Activated naive CD8-positive, alpha-beta T cell treated with anti-CD3 and anti-CD28 coated beads, Interleukin-2, amount 50 U/mL, for 16 hours (primary cell): ENCODE results near the gene PMPCB.
"Not testable (repeated sequence)": the region's sequence is repeated elsewhere in the genome, so short reads cannot be mapped to it uniquely, and the experiment has no call there.

Experiments
- DNase-seq: peaks from one replicate; pipeline ENCODE4 v3.0.0-alpha.2; 2020; ENCODE audit warnings: low read depth, low spot score

Gene PMPCB

DNA sequence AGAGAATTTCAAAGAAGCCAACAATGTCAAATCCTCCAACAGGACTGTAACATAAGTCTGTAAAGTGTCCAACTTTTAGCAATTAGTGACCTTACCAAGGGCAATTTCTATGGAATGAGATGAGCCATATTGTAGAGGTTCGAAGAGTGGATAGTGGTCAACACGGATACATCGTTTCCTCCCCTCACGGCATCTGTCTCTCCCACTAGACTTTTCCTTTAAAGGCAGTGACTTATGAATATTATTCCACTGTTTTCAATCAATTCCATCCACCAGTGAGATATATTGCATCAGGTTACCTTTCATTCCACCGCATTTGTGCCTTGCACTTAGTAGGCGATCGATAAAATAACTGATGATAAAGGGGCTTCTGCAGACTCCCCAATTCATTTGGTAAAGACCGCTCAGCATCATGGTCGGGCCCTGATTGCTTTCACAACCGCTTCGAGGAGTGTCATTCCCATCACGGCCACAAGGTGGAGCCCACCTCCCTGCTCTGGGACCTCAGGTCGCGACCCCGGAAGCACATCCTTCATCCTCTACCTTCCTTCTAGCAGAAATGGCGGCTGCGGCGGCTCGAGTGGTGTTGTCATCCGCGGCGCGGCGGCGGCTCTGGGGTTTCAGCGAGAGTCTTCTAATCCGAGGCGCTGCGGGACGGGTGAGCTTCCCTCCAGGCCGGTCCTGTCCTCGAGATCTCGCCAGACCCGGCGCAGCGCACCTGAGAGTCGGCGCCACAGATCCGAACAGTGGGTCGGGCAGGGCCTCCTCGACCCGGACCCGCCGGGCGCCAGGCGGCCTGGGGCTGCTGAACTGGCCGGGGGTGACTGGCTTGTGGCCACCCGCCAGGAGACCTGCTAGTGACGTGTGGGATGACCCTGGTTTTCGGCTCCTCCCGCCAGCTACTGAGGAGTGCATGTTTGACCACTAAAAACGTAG lies at the start of gene PMPCB:
PMPCB (plus strand) TSS at position 535 of the 936 bp plus-strand sequence; CDS start at position 560, 25 bp downstream.
- DNase-seq, result peak; percentile 93

GRCh38 chr7:103253699-103254506 lies 43.3 kb upstream of the PMPCB start:
- DNase-seq, result not testable (repeated sequence)

DNA sequence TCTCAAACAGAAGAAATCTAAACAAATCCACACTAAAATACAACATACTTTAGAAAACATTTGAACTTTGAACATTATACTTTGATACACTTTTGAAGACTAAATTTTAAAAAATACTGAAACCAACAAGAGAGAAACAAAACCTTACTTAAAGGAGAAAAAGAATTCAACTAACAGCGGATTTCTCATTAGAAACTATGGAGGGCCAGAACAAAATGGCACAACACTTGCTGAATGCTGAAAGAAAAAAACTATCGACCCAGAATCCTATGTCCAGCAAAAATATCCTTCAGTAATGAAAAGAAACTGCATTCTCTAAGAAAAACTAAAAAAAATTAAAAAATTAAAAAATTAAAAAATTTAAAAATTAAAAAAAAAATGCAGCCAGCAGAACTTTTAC lies 33.2 kb upstream of the PMPCB start:
- not testable (repeated sequence) for DNase-seq

- DNase-seq, result not testable (repeated sequence)
These were observed 31.0 kb upstream of the PMPCB start for GRCh38 chr7:103266229-103266628.

DNA sequence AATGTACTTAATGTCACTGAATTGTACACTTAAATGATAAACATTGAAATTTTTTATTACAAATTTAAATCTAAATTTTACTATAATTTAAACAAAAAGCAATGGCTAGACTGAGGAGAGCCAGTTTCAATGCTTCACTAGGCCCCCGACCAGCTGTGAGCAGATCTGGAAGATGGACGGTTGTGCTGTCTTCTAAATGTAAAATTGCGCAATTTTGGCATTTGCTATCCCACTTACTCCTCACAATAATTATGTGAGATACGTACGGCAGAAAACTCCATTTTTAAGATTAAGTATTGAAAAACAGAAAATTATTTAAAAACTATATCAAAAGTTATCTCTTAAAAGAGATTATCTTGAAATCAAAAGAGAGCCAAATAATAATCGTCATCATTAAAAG lies 23.9 kb upstream of the PMPCB start:
- DNase-seq, result not testable (repeated sequence)

GRCh38 chr7:103274867-103275266 lies 22.4 kb upstream of the PMPCB start:
- DNase-seq, result not testable (repeated sequence)

GRCh38 chr7:103278195-103278594 lies 19.0 kb upstream of the PMPCB start:
- not testable (repeated sequence) for DNase-seq

GRCh38 chr7:103279636-103279962 lies 17.6 kb upstream of the PMPCB start:
- DNase-seq, result not testable (repeated sequence)

DNA sequence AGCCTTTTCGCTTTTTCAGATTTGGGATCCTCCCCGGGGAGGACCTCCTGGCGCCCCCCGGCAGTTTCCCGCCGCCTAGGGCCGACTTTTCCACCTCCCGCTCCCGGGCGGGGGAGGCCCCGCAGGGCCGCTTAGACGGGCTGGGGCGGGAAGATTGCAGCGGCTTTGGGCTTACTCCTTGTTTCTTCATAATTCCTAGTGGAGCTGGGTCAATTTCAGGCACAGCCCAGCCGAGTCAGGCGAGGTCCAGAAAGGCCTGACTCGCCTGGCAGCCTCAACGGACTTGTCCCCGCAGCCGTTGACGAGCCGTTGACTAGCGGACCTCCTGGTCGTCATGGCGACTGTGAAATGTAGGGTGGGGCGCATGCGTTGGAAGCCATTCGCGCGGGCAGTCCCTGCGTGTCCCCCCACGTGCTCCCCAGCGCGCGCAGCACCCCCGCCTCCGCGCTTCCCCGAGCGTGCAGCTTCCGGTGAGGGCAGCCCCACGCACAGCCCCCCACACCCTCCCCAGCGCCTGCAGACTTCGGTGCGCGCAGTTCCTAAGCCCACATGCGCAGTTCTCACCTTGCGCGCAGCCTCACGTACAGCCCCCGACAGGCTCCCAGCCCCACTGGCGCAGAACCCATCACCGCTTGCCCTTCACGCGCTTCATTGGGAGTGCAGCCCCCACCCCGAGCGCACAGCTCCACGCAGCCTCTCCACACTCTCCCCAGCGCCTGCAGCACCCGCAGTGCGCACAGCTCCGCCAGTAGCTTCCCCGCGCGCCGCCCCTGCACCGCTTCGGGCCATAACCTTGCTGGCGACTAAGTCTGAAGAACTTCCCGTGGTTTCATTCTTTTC lies 17.1 kb upstream of the PMPCB start:
- peak; percentile 83 for DNase-seq

GRCh38 chr7:103280803-103281155 lies 16.5 kb upstream of the PMPCB start:
- not testable (repeated sequence) for DNase-seq

DNA sequence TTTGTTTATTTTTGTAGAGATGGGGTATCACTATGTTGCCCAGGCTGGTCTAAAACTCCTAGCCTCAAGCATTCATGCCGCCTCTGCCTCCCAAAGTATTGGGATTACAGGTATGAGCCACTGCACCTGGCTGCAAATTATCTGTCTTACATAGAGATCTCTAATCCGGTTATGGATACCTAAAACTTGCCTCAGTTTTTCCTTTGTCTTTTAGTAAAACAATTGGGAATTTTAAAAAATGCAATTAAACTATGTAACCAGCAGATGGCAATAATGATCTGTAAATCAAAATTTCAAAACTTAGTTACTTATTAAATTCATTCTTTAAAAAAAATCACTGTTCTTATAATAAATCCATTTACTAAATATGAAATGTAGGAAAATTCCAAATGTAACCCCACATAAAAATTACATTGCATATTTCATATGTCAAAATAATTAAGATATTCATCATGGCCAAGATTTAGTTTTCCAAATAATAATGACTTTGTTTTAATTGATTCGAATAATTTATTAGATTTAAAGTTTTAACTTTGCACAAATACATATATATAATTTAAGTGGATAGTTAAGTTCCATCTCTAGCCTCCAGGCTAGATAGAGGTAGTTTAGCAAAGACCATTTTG lies 14.3 kb upstream of the PMPCB start:
- DNase-seq, result not testable (repeated sequence)

DNA sequence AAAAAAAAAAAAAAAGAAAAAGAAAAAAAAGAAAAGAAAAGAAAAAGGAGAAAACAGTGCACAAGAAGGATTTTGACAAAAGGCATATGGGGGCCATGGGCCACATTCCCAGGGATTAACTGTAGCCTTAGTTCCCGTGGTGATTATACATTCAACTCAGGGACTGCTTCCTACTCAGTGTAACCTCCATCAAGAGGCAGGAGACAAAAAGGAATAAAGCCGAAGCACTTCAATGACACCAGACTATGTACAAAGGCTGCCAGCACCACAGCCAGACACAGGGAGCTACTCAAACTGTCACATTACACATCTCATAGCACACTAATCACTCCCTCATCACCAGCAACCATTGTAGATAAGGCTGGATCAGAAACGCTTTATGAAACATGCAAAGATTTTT lies 5.1 kb upstream of the PMPCB start:
- no peak for DNase-seq

GRCh38 chr7:103293526-103293925 lies 3.7 kb upstream of the PMPCB start:
- DNase-seq, result no peak

DNA sequence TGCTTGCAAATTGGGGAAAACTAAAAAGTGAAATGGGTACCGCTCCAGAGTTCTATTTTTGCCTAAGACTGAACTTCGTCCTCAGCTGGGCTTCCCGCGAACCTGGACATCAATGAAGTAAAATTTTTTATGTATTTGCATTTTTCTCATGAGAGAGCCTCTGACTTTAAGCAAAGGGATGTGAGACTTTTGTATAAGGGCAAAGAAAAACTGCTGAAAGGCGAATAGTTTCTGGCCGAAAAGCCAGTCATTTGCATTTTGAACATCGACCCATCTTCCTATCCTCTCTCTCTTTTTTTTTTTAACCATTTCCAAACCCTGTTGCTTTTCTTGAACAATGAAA lies 573 bp downstream of the PMPCB start:
- no peak for DNase-seq

GRCh38 chr7:103299660-103300059 lies 2.4 kb downstream of the PMPCB start:
- DNase-seq, result no peak

DNA sequence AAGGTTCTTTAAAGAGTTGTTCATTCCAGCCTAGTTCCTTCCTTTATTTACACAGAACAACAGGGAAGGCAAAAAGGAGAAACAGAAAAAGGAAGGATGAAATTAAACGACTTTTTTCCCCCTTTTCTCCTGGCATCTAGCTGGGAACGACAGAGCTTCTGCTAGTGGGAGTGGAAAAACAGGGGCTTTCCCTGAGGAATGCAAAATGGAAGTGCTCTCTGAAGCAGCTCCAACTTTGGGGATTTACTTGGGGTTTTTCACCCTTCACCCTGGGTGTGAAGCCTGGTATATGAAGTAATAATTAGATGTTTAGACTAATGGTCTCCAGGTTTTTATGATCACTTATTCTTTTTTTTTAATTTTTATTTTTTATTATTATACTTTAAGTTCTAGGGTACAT lies 4.2 kb downstream of the PMPCB start:
- no peak for DNase-seq

DNA sequence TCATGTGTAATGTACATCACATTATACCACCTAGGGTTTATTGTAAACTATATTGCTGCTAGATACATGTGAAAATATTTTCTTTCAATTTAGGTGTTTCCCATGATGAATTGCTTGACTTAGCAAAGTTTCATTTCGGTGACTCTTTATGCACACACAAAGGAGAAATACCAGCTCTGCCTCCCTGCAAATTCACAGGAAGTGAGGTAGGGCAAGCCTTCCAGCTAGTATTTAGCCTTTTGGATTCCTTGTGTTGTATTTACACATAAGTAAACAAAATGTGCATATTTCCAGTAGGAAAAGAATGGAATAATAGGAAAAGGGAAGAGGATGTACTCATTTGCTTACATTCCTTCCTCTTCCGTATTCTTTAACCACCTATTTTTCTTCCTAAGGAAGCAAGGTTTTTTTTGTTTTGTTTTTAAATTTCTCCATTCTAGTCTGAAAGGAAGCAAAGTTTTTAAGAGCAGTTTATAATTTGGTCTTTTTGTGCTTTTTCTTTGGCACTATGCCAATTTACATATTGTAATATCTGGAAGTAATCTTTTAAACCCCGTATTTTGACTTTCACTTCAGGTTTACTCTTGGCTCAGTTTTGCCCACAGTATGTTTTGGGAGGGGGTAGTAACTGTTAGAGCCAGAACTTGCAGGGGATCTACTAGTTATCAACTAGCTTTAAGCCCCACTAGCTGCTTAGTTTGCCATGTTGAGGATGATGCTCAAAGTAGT lies 10.4 kb downstream of the PMPCB start:
- no peak for DNase-seq

DNA sequence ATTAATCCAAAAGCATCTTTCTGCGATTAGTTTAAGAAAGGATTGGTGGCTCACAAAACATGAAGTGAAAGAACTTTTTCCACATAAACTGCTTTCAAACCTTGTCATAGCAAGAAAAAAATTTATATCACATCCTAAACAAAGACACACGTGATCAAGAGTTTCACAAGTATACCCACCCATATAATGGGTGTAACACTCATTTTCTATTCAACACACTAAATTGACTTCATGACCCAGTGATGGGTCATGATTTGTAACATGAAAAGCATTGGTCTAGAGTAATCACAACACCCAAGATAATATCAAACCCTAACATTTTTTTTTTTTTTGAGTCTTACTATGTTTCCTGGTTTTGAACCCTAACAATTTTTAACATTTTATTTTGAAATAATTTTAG lies 17.6 kb downstream of the PMPCB start:
- no peak for DNase-seq

DNA sequence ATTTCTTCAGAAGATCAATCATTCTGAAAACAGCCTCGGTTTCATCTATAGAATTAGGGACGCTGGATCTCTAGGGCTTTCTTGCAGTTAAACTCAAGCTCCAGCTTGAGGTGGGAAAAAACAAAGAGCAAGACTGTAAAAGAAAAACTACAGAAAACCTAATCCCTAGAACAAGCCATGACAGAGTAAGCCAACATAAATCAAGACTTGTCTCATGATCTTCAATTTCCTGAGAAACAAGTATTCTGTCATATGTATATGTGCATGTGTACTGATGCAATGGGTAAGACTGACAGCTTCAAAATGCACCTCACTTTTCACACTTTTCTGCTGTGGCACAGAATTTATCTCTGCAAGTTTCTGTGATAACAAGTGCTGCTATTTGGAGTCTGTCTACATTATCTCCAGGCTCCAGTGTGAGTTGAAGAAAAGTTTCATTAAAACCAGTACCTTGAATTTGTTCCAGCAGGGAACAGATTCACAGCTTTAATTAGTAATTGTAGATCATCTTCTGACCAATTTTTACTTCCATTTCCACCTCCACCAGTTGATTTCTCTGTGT lies 19.2 kb downstream of the PMPCB start:
- no peak for DNase-seq

DNA sequence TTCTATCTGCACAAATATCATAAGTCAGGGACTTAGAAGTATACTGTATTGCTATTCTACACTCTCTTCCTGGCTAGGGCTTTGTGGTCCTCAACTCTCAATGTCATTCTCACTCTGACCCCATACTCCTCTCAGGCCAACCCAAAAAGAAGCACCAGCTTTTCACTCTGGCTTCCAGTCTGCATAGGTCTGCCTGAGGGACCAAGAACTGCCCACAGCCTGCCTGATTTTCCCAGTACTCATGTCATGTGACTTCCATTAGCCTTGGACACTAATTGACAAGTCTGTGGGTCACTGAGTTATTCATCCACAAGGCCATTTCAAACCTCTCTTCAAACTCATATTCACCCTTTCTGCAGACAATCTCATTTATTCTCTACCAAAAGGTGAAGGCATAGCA lies 19.8 kb downstream of the PMPCB start:
- DNase-seq, result no peak
